ENCODE measurements around the gene CIB4.

Gene CIB4

GRCh38 chr2:26645762-26646161 is 4.6 kb upstream of the CIB4 start:
- no peak overlapping the region for H3K4me3 ChIP-seq (ENCODE audit: control insufficient read depth, low read depth, low read length)
- no peak for TF ChIP-seq CTCF (IDR thresholded peaks at IDR 0.05; ENCODE audit: control insufficient read depth, insufficient read depth, low read depth, low read length, missing control alignments)
- DNase-seq (ENCODE audit: low read depth) = no peak

GRCh38 chr2:26644188-26644835 is 3.1 kb upstream of the CIB4 start:
- no peak for TF ChIP-seq CTCF (IDR thresholded peaks at IDR 0.05; ENCODE audit: control insufficient read depth, insufficient read depth, low read depth, low read length, missing control alignments)

GRCh38 chr2:26642429-26642828 is 1.3 kb upstream of the CIB4 start:
- no peak overlapping the region for H3K4me3 ChIP-seq (ENCODE audit: control insufficient read depth, low read depth, low read length)
- DNase-seq (ENCODE audit: low read depth) = no peak
- TF ChIP-seq CTCF (IDR thresholded peaks at IDR 0.05; ENCODE audit: control insufficient read depth, insufficient read depth, low read depth, low read length, missing control alignments) = no peak

More at GRCh38 chr2:26644188-26644835, 3.1 kb upstream of the CIB4 start:
- DNase-seq (ENCODE audit: low read depth) = no peak
- no peak overlapping the region for H3K4me3 ChIP-seq (ENCODE audit: control insufficient read depth, low read depth, low read length)

- no peak for TF ChIP-seq CTCF (IDR thresholded peaks at IDR 0.05; ENCODE audit: control insufficient read depth, insufficient read depth, low read depth, low read length, missing control alignments)
- DNase-seq (ENCODE audit: low read depth) = peak; percentile 21
- H3K4me3 ChIP-seq (ENCODE audit: control insufficient read depth, low read depth, low read length) = no peak overlapping the region
These were observed 828 bp downstream of the CIB4 start for GRCh38 chr2:26640331-26640745.

- DNase-seq (ENCODE audit: low read depth) = no peak
- no peak overlapping the region for H3K4me3 ChIP-seq (ENCODE audit: control insufficient read depth, low read depth, low read length)
- TF ChIP-seq CTCF (IDR thresholded peaks at IDR 0.05; ENCODE audit: control insufficient read depth, insufficient read depth, low read depth, low read length, missing control alignments) = no peak
These were observed 1.4 kb downstream of the CIB4 start for GRCh38 chr2:26639685-26640243.

- DNase-seq (ENCODE audit: low read depth) = no peak
- H3K4me3 ChIP-seq (ENCODE audit: control insufficient read depth, low read depth, low read length) = no peak overlapping the region
- TF ChIP-seq CTCF (IDR thresholded peaks at IDR 0.05; ENCODE audit: control insufficient read depth, insufficient read depth, low read depth, low read length, missing control alignments) = no peak
These were observed 3.3 kb downstream of the CIB4 start for GRCh38 chr2:26637811-26638310.
